PC-3 (cell line): Measurements from ENCODE around the gene ATF1. TPM values are rescaled to one million over a fixed set of nuclear protein-coding genes. Genes with fewer than 3 reads are reported as not detected.

Source experiments
- total RNA-seq: library from RNA; depleted of rRNA; stranded (reverse); fragments of >200 nt; gene quantifications from 2 replicates; pipeline ENCODE4 v1.2.3, GENCODE V29; 2014; rRNA removed

ATF1 gene
- total RNA-seq, 1 experiment from 2014 or later, result 67.2 TPM

Other genes with a start within 250 kb of the ATF1 start
- not detected in 2 replicates for gene TMPRSS12, start 78.8 kb downstream of the ATF1 start, total RNA-seq
- not detected in 2 replicates for gene HIGD1C, start 188.4 kb downstream of the ATF1 start, total RNA-seq